ENCODE measurements around the gene SUCLG2.

SUCLG2 gene

GRCh38 chr3:67649681-67650080, 4.7 kb downstream of the SUCLG2 start:
- no peak for DNase-seq (ENCODE audit: low read depth, low spot score)

- DNase-seq (ENCODE audit: low read depth, low spot score) = no peak
Measured at GRCh38 chr3:67648701-67649100, 5.7 kb downstream of the SUCLG2 start.

- DNase-seq (ENCODE audit: low read depth, low spot score) = no peak
Measured at GRCh38 chr3:67648229-67648628, 6.2 kb downstream of the SUCLG2 start.

GRCh38 chr3:67647390-67647878, 7.0 kb downstream of the SUCLG2 start:
- DNase-seq (ENCODE audit: low read depth, low spot score) = no peak

GRCh38 chr3:67646586-67647234, 7.7 kb downstream of the SUCLG2 start:
- DNase-seq (ENCODE audit: low read depth, low spot score) = no peak

GRCh38 chr3:67644827-67645226, 9.6 kb downstream of the SUCLG2 start:
- no peak for DNase-seq (ENCODE audit: low read depth, low spot score)

GRCh38 chr3:67642734-67643133, 11.7 kb downstream of the SUCLG2 start:
- DNase-seq (ENCODE audit: low read depth, low spot score) = no peak

GRCh38 chr3:67642190-67642589, 12.2 kb downstream of the SUCLG2 start:
- DNase-seq (ENCODE audit: low read depth, low spot score) = no peak

GRCh38 chr3:67641451-67641850, 13.0 kb downstream of the SUCLG2 start:
- DNase-seq (ENCODE audit: low read depth, low spot score) = no peak

GRCh38 chr3:67640023-67640660, 14.3 kb downstream of the SUCLG2 start:
- no peak for DNase-seq (ENCODE audit: low read depth, low spot score)

GRCh38 chr3:67637255-67637900, 17.0 kb downstream of the SUCLG2 start:
- no peak for DNase-seq (ENCODE audit: low read depth, low spot score)

- no peak for DNase-seq (ENCODE audit: low read depth, low spot score)
Measured at GRCh38 chr3:67635806-67636205, 18.6 kb downstream of the SUCLG2 start.

GRCh38 chr3:67635257-67635656, 19.2 kb downstream of the SUCLG2 start:
- no peak for DNase-seq (ENCODE audit: low read depth, low spot score)

- DNase-seq (ENCODE audit: low read depth, low spot score) = no peak
Measured at GRCh38 chr3:67630666-67631362, 23.6 kb downstream of the SUCLG2 start.

- no peak for DNase-seq (ENCODE audit: low read depth, low spot score)
Measured at GRCh38 chr3:67624687-67625086, 29.7 kb downstream of the SUCLG2 start.

GRCh38 chr3:67624078-67624477, 30.3 kb downstream of the SUCLG2 start:
- no peak for DNase-seq (ENCODE audit: low read depth, low spot score)

- no peak for DNase-seq (ENCODE audit: low read depth, low spot score)
Measured at GRCh38 chr3:67622652-67623051, 31.8 kb downstream of the SUCLG2 start.

GRCh38 chr3:67620869-67621268, 33.5 kb downstream of the SUCLG2 start:
- no peak for DNase-seq (ENCODE audit: low read depth, low spot score)

GRCh38 chr3:67619991-67620390, 34.4 kb downstream of the SUCLG2 start:
- DNase-seq (ENCODE audit: low read depth, low spot score) = no peak

- no peak for DNase-seq (ENCODE audit: low read depth, low spot score)
Measured at GRCh38 chr3:67617518-67617917, 36.9 kb downstream of the SUCLG2 start.

GRCh38 chr3:67616046-67616445, 38.4 kb downstream of the SUCLG2 start:
- DNase-seq (ENCODE audit: low read depth, low spot score) = no peak

GRCh38 chr3:67614195-67614594, 40.2 kb downstream of the SUCLG2 start:
- peak; percentile 54 for DNase-seq (ENCODE audit: low read depth, low spot score)

Data from ELF-1 (cell line).